SH-SY5Y (cell line): ENCODE measurements around the gene POLR1A.

Experiments
- GATA2 ChIP-seq: IDR thresholded peaks from 2 replicates; pipeline ENCODE4 v1.6.1; 2011; ENCODE audit warnings: mild to moderate bottlenecking, low read depth, low read length
- GATA3 ChIP-seq: IDR thresholded peaks from 2 replicates; pipeline ENCODE4 v1.6.1; 2011; ENCODE audit warnings: low read depth, mild to moderate bottlenecking, low read length, moderate library complexity

- TF ChIP-seq GATA2 (no peak), GATA3 (no peak)
Measured at GRCh38 chr2:86026744-86027065, 79.0 kb downstream of the POLR1A start.
